Smooth muscle cell (in vitro differentiated cells): ENCODE data around the gene GLCE. TPM values are rescaled to one million over a fixed set of nuclear protein-coding genes. Genes with fewer than 3 reads are reported as not detected.
A peak's percentile ranks its signal among the peaks of the same experiment; 100 is the strongest.

ENCODE experiments used
- DNase-seq: peaks from one replicate; lab custom pipeline; 2025; ENCODE audit not compliant: unreplicated experiment; lab: John Stamatoyannopoulos, UW
- H2AFZ ChIP-seq: fragments of 200-600 bp; sonication (generic); 2 replicates; pipeline ENCODE4 v1.6.0; 2016; ENCODE audit warnings: antibody characterized with exemption, low read depth, mild to moderate bottlenecking
- H3F3A ChIP-seq: fragments of 200-600 bp; sonication (generic); 2 replicates; pipeline ENCODE4 v1.6.0; 2017; ENCODE audit warnings: antibody characterized with exemption, low read depth
- H3K27ac ChIP-seq: fragments of 200-600 bp; sonication (generic); 2 replicates; pipeline ENCODE4 v1.5.1; 2016; ENCODE audit warnings: low read depth, mild to moderate bottlenecking
- H3K27me3 ChIP-seq: fragments of 200-600 bp; sonication (generic); 2 replicates; pipeline ENCODE4 v1.6.1; 2016; ENCODE audit warnings: low read depth, mild to moderate bottlenecking
- H3K36me3 ChIP-seq: fragments of 200-600 bp; sonication (generic); 2 replicates; pipeline ENCODE4 v1.5.1; 2016; ENCODE audit warnings: low read depth
- H3K4me1 ChIP-seq: fragments of 200-600 bp; sonication (generic); 2 replicates; pipeline ENCODE4 v1.5.1; 2016; ENCODE audit warnings: low read depth
- H3K4me2 ChIP-seq: fragments of 200-600 bp; sonication (generic); 2 replicates; pipeline ENCODE4 v1.6.0; 2016; ENCODE audit warnings: mild to moderate bottlenecking
- H3K4me3 ChIP-seq: fragments of 200-600 bp; sonication (generic); 2 replicates; pipeline ENCODE4 v1.5.1; 2016; ENCODE audit warnings: mild to moderate bottlenecking
- H3K79me2 ChIP-seq: fragments of 200-600 bp; sonication (generic); 2 replicates; pipeline ENCODE4 v1.6.0; 2016; ENCODE audit warnings: low read depth, mild to moderate bottlenecking
- H3K9ac ChIP-seq: fragments of 200-600 bp; sonication (generic); 2 replicates; pipeline ENCODE4 v1.6.0; 2016; ENCODE audit warnings: low read depth
- H3K9me3 ChIP-seq: fragments of 200-600 bp; sonication (generic); replicated peaks from 2 replicates; pipeline ENCODE4 v1.5.1; 2016; ENCODE audit warnings: low read depth
- H4K20me1 ChIP-seq: fragments of 200-600 bp; sonication (generic); 2 replicates; pipeline ENCODE4 v1.6.0; 2016; ENCODE audit warnings: low read depth
- CTCF ChIP-seq: fragments of 200-600 bp; sonication (generic); IDR thresholded peaks from 2 replicates; pipeline ENCODE4 v1.5.1; 2017; ENCODE audit warnings: borderline replicate concordance, mild to moderate bottlenecking, antibody characterized with exemption; ENCODE audit not compliant: insufficient read depth, poor library complexity, severe bottlenecking
- WGBS: methylation state at CpG from one replicate; pipeline ENCODE4 v1.1.7; 2016; ENCODE audit warnings: low lambda C conversion rate; 5-methylcytosine and 5-hydroxymethylcytosine counted together
- polyA plus RNA-seq: library from polyadenylated mRNA; unstranded; fragments of >200 nt; fragmentation: Nextera tagmentation; extraction: Ambion mirVana; gene quantifications from 2 replicates; pipeline ENCODE4 v1.2.1, GENCODE V29; 2016
- total RNA-seq: library from RNA; depleted of rRNA; stranded (reverse); fragments of >200 nt; gene quantifications from 2 replicates; pipeline ENCODE4 v1.2.3, GENCODE V29; 2014

GLCE gene
- total RNA-seq, result 26.6 and 30.7 TPM in 2 replicates
- polyA plus RNA-seq, result 7.7 and 8.3 TPM in 2 replicates

GRCh38 chr15:69160141-69160993 lies at the start of gene GLCE:
Gene GLCE, plus strand, starts transcription at chr15:69160635. Its CDS starts 95,172 bp downstream, at chr15:69255807.
- peak; percentile 86 for DNase-seq
- H3K4me2 ChIP-seq, result peak within 1 kb of the TSS; percentile 93
- H3K27me3 ChIP-seq, result no peaks in the 10 kb centered on the region
- H3K4me1 ChIP-seq, result peaks cover 12% of the 10 kb centered on the region
- H2AFZ ChIP-seq, result peak within 1 kb of the TSS; percentile 81
- no peaks in the 10 kb centered on the region for H3K9me3 ChIP-seq
- H3F3A ChIP-seq, result peaks cover 3% of the 10 kb centered on the region
- H3K9ac ChIP-seq, result peak within 1 kb of the TSS; percentile 84
- peak within 1 kb of the TSS; percentile 88 for H3K4me3 ChIP-seq
- peaks cover 27% of the 10 kb centered on the region for H4K20me1 ChIP-seq
- under 1% methylated on average over 69 of the region's 76 CpGs for WGBS
- H3K36me3 ChIP-seq, result no peaks in the 10 kb centered on the region
- peaks cover 29% of the 10 kb centered on the region for H3K79me2 ChIP-seq
- TF ChIP-seq CTCF, result no peak
- H3K27ac ChIP-seq, result peak within 1 kb of the TSS; percentile 69

DNA sequence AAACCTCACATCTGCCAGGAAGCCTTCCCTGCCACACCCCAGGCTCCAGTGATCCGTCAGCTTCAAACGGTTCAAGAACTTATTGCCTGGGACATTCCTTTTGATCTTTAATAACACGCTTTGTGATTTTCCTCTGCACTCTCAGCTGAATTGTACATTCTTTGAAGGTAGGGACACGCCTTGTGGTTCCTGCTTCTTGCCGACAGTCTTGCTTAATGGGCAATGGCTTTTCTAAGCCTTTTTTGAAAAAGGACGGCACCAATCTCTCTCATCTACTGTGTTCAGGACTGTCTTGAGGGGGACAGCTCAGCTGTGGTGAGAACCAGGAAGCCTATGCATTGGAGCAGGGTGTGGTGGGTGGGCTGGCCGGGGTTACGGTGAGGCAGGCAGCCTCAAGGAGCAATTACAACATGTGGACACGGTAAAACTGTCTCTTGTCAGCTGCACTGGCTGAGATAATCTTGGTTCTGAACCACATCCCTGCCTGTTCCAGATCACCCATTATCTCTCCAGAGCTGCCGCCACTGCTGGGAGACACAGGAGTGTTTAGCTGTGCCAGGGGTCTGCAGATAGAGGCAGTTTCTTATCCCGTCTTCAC lies 46.0 kb upstream of the GLCE start:
- Histone ChIP-seq H3K36me3 (no peaks in the 10 kb centered on the region), H3K27ac (no peak overlapping the region), H3F3A (no peaks in the 10 kb centered on the region), H4K20me1 (no peaks in the 10 kb centered on the region), H3K4me1 (peaks cover 21% of the 10 kb centered on the region), H3K9me3 (no peaks in the 10 kb centered on the region), H2AFZ (no peak overlapping the region), H3K79me2 (no peaks in the 10 kb centered on the region), H3K27me3 (peaks cover 42% of the 10 kb centered on the region), H3K4me3 (no peak overlapping the region), H3K9ac (no peak overlapping the region), H3K4me2 (no peak overlapping the region)
- DNase-seq, result no peak
- no peak for TF ChIP-seq CTCF
- WGBS, result 34% methylated on average over 11 of the region's 11 CpGs

DNA sequence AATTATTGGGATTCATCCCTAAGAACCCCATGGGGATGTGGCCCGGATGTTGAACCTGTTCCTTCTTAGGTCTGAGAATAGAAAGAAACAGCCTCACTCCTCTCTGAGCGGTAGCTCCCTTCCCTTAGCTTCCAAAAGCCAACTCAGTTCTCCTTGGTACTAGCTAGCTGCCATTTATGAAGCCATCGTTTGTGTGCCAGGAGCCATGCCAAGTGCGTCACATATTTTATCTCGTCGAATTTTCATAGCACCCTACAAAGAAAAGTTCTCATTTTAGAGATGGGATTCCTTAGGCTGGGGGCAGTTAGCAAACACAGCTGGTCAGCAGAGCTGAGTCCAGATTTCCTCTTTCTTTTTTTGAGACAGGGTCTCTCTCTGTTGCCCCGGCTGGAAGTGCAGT lies 45.4 kb upstream of the GLCE start:
- no peak for DNase-seq
- Histone ChIP-seq H3K4me3 (no peak overlapping the region), H2AFZ (no peak overlapping the region), H3K4me1 (peaks cover 27% of the 10 kb centered on the region), H3K9ac (no peak overlapping the region), H3K36me3 (no peaks in the 10 kb centered on the region), H3K79me2 (no peaks in the 10 kb centered on the region), H3F3A (no peaks in the 10 kb centered on the region), H4K20me1 (no peaks in the 10 kb centered on the region), H3K27ac (no peak overlapping the region), H3K4me2 (no peak overlapping the region), H3K9me3 (no peaks in the 10 kb centered on the region), H3K27me3 (peaks cover 41% of the 10 kb centered on the region)
- no peak for TF ChIP-seq CTCF
- WGBS, result 93% methylated on average over 7 of the region's 7 CpGs
